Stimulated activated CD4-positive, alpha-beta T cell treated with anti-CD3 and anti-CD28 coated beads, Interleukin-15, amount 100 ng/mL, for 48 hours (primary cell): ENCODE measurements around the gene RAB30.

ENCODE experiments used
- DNase-seq, 2 donors: peaks; one replicate each; pipeline ENCODE4 v3.0.0-alpha.2; 2020; ENCODE audit warnings: low read depth in 2 of 2

The RAB30 gene, protein sequence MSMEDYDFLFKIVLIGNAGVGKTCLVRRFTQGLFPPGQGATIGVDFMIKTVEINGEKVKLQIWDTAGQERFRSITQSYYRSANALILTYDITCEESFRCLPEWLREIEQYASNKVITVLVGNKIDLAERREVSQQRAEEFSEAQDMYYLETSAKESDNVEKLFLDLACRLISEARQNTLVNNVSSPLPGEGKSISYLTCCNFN

DNA sequence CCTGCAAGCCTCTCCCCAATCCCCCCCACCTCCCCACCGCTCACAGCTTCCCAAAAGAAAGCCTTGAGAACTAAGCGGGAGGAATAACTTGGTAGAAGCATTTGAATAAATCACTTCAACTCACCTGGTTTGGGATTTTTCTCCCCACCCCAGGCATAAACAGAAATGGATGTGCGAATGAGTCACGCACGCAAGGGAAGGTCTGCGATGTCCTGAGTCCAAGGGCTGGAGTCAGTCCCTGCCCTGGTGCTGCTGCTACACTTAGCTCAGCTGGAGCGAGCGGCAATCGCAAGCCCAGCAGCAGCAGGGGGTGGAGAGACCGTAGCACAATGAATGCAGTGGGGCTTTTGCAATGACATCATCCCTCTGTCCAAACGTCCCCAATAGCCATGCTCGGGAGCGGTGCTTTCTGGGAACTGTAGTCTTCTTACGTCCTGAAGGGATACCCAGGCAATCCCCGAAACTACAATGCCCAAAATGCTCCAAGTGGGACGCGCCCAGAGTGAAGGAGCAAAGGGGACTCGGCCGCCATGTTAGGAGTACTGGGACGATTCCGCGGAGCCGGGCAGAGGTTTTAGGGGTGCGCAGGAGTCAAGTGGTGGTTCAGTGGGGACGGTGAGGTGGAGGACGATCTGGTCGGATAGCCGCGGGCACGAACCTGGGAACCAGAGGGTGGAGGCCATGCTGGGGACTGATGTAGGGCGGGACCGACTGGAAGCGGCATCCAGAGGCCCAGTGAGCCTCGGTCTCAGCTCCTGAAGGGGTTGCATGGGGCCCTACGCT, at the start of gene RAB30:
TSS of gene RAB30 (minus strand) at position 331 of the 783 bp plus-strand sequence. CDS start 74,581 bp downstream, outside the sequence.
- DNase-seq = peak; percentile 90 to 92

DNA sequence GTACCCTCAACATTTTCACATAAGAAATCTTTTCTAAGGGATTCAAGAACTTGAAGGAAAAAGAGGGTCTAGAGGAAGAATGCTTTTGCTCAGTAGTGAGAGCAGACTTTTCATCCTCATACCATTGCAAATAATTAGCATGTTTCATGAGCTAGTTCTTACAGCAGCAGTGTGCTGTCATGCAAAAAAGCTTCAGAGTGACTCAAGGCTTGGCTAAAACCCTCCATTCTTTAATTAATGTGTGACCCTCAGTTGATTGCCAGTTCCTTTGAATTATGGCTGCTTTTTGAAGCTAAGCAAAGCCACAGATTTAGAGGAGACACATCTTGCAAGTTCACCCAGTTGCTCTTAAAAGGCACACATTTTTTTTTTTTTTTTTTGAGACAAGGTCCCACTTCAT, 48.6 kb upstream of the RAB30 start:
- DNase-seq = no peak

DNA sequence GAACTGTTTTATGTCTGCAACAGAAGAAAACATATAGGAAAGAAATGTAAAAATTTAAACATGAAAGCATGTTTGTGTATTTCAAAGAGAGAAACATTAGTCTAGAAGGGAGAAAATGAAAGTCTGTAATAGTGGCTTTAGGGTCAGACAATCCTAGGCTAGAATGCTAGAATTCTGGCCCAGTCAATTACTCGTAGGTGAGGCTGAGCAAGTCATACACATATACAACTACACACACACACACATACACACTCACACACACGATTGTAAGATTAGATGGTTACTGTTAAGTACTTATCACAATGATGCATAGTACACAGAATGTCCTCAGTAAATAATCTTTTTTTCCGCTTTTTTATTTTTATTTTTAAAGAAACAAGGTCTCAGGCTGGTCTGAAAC, 47.5 kb upstream of the RAB30 start:
- DNase-seq = no peak

DNA sequence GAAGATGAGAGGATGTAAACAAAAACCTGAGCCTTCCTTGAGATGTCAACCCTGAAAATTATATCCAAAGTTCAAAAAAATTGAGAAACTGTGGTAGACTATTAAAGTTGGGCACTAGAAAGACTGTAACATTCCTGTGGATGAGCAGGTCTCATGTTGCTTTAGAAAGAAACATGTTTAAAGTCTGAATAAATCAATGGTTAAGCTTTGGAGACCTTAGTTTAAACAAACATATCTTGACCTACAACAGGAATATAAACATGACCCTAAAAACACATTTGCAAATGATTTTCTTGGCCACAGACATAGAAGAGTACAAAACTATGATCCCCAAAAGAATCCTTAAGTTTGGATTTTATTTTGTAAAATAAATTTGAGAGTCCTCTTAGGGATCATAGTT, 47.1 kb upstream of the RAB30 start:
- DNase-seq = no peak

DNA sequence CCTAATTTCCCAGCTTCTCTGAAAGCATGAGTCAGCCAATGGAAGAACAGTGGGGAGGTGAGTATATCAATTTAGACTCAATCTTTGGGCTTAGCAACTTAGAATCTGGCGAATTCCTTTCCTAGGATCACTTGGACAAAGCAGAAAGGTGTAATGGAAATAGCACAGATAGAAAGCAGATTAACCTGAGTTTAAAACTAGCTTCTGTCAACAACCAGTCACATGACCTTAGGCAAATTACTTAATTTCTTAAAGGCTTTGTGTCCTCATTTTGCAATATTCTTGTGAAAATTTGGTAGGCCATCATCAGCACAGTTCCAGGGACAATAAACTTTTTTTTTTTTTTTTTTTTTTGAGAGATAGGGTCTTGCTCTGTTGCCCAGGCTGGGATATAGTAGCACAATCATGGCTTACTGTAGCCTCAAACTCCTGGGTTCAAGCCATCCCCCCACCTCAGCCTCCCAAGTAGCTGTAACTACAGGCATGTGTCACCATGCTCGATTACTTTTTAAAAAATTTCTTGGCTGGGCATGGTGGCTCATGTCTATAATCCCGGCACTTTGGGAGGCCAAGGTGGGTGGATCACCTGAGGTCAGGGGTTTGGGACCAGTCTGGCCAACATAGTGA, 44.4 kb upstream of the RAB30 start:
- no peak for DNase-seq

DNA sequence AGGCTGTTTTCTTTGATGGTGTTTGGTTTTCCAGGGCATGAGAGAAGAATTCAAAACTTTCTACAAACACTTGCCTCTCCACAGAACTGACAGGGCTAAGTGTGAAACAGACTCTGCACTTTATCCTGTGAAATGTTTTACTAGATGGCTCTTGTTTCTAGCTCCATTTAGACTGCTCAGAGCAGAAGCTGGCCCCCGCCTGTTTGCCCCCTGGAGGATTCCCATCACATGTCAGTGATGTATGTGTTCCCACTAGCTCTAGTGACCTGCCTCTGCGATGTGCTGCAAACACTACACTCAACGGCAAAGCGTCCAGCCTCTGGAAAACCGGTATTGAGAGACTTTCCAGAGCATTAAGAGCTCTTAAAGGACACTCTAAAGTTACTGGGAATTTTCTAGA, 43.9 kb upstream of the RAB30 start:
- DNase-seq = no peak

DNA sequence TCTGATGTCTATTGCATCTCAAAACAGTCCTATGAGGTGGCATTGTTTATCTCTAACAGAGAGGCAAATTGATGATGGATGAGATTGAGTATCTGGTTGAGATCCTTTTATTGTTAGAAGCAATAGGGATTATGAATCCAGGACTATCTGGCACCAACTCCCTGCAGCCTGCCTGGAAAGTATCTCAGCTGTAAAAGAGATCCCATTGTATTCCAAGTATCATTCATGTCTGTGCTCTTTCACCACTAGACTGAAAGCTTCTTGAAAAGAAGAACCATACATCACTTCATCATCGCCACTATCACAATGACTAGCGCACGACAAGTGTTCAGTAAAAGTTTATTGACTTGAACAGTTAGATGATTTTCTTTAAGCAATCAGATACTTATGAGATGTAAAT, 43.3 kb upstream of the RAB30 start:
- no peak for DNase-seq

DNA sequence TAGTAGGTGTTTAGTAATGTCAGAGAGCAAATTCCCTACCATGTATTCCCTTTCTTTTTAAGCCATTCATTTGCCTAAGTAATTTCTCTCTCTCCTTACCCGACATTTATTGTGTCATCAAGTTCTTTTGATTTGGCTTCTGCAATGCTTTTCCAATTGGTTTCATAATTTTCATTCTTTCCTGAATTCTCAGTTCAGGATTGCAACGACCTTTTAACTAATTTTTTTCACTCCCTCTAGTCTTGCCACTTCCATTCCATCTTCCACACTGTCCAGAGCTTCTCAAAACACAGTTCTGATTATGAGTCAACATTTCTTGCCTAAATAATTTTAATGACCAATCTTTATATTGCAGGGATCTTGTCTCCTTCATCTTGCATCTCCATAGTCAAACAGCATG, 41.2 kb upstream of the RAB30 start:
- DNase-seq = no peak

DNA sequence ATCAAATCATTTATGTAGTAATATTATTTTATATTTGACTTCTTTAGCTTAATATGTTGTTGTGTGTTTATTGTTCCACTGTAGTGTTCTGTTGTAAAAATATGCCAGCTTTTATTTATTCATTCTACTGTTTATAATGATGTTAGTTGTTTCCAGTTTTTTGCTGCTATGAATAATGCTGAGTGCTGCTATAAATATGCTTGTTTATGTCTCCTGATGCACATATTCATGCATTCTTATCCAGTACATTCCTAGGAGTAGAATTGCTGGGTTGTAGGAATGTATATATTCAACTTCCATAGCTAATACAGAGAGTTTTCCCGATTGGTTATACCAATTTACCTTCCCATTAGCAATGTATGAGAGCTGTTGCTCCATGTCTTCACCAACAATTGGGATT, 33.5 kb upstream of the RAB30 start:
- DNase-seq = no peak

DNA sequence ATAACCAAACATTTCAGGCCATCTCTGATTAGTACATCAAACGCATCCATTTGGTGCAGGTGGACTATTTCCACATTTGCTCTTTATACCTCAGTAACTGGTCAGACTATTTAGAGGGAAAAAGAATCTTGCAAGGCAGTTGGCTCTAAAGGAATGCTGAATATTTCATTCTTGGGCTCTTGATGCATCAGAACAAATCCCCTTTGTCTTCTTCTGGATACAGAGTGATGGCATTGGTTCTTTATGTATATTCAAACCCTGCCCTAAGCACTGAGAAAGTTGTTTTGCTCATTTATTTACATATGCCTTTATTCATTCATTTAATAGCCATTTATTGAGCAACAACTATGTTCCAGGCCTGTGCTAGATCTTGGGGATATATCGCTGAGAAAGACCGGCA, 31.1 kb upstream of the RAB30 start:
- DNase-seq = no peak

DNA sequence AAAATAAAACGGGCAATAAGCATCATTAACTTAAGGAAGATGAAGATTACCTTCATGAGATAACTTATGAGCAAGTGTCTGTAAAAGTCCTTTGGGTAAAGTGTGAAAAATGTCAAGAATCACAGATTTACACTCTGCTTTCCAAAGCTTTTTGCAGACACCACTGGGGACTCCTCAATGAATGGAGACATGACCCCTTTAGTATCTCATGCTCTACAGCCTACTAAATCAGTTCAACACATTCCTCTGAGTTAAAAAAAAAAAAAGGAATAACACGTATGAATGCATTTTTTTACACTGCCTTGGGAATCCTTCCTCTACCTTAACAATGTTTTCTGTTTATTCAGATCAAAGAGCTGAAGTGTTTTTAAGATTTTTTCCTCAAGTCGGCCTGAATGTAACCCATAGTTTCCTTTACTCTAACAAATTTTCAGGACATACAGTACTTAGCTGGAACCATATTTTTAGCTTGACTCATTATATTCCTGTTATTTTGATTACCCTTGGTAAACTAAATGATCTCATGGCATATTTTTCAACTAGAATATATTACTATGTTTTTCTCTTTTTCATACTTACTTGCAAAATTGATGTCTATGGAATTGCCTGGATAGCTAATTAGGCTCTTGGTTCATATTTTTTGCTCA, 25.9 kb upstream of the RAB30 start:
- DNase-seq = no peak

DNA sequence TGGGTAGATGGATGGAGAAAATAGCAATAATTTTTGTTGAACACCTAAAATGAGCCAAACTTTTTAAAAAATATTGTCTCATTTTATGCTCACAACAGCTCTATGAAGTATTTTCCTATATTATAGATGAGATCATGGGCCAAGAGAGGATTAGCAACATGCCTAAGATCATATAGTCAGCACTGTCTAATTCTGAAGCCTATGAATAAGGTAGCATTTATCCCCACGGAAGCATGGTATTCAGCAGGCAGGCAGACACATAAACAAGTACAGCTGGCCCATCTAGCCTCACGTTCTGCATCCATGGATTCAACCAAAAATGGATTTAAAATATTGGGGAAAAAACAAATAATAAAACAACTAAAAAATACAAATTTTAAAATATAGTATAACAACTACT, 21.9 kb upstream of the RAB30 start:
- no peak for DNase-seq

DNA sequence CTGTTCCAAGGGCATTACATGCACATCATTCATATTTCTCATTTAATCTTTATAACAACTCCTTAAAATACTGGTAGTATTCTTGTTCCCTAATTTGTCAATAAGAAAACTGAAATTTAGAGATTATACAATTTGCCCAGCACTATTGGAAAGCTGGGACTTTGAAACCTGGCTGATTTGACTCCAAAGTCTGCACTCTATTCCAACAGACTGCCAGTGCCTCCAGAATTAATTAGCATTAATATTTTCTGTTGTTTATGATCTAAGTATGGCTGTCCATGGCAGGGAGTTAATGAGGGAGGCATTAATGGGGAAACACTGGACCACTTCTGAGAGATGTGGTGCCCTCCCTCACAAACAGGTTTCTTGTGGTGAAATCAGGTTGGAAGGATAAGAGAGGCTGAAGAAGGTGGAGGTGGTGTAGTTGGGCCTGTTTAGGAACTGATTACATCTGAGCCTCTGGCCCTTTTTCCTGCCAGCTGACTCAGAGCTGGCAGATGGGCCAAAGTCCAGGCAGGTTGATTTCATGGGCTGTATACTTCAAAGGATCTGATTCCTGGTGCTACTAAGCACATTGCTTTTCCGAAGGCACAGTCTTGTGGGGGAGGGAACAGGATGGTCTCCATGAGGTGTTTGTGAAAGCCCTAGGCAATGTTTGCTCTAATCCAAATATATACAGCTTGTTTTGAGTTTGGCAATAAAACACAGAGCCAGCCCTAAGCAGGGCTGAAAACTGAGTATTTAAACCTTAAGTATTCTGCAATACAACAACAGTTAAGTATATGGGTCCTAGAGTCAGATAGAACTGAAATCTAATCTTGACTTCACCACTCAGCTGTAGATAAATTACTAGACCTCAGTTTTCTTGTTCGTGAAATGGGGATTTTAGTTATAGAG, 21.0 kb upstream of the RAB30 start:
- no peak for DNase-seq

DNA sequence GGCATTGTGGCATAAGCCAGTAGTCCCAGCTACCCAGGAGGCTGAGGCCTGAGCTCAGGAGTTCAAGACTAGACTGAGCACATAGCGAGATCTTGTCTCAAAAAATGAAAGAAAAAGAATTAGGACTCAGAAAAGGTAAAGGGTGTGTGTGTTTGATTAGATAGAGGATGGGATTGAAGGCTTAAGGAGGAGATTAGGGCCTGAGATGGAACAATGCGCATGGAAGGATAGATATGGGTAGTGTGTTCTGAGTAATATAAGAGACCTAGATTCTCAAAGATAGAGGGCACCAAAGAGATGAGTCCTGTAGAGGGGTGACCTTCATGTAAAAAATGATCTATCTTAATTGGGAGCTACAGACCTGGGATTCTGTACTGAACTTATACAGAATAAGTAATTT, 17.3 kb upstream of the RAB30 start:
- no peak for DNase-seq

DNA sequence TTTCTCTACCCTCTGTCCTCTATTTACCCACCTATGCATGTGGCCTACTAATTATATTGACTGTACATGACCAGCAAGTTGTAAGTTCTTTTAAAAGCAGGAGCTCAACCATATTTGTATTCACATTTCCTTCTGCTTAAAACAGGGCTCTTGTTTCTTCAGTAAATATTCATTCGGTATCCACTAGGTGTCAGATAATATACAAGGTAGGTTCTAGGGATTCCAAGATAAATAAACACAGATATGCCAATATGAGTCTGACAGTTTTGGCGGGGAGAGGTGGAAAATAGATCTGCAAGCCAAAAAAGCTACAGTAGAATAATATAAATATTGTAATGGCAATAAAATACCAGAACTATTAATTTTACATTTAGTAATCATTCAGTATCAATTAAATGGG, 15.3 kb upstream of the RAB30 start:
- DNase-seq = no peak

DNA sequence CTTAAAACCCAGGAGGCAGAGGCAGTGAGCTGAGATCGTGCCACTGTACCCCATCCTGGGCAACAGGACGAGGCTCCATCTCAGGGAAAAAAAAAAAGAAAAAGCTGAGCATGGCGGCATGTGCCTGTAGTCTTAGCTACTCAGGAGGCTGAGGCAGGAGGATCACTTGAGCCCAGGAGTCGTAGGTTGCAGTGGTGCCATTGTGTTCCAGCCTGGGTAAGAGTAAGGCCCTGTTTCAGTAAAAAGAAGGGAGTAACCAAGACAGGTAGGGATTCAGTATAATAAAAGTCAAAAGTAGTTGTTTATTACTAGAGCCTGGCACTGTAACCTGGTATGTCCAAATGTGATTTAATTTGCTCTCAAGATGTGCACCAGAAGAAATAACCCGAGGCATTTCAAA, 8.1 kb upstream of the RAB30 start:
- DNase-seq = no peak

DNA sequence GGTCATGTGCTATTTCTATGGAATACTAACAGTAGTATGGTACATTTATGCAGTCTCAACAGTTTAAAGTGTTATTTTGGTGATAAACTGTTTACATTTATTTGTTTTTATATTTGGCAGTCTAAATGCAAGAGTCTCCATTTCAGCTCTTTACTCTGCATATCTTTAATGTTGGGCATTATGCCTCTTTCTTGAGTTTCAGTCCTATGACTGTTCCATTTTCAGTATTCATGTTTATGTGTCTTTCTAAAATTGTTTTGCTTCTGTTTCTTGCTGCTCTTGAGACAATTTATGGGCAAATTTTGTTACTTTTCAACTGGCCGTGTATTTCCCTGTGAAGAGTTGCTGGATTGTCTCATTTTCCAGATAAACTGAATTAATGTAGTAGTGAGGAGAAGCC, 6.6 kb upstream of the RAB30 start:
- no peak for DNase-seq

DNA sequence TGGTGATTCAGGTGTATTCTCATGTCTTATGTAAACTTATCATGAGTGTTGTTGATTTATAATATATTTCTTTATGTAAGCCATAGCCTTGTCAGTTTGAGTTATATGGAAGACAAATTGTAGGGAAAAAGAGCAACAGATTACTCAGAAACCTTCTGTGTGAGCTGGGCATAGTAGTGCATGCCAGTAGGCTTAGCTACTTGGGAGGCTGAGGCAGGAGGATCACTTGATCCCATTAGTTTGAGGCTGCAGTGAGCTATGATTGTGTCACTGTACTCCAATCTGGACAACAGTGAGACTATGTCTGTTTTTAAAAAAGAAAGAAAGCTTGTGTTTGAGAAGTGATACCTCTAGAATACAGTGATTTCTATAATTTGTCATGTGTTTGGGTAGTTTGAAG, 2.2 kb upstream of the RAB30 start:
- no peak for DNase-seq

DNA sequence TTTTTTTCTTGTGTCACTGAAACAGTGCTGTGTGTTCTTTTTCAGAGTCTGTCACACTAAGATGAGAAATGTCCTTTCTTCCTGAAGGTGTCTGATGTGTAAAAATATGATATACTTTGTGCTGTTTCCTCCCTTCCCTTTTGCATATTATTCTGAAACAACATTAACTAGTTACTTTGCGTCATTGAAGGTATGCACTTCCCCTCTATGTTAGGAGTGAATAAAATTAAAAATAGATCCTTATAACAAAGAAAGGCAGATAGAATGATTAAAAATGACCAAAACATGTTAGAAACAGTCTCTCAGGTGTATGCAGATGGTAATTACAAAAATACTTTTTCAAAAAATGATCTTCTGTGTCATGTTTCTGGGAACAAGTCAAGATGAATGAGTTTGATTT, 1.6 kb upstream of the RAB30 start:
- no peak for DNase-seq

DNA sequence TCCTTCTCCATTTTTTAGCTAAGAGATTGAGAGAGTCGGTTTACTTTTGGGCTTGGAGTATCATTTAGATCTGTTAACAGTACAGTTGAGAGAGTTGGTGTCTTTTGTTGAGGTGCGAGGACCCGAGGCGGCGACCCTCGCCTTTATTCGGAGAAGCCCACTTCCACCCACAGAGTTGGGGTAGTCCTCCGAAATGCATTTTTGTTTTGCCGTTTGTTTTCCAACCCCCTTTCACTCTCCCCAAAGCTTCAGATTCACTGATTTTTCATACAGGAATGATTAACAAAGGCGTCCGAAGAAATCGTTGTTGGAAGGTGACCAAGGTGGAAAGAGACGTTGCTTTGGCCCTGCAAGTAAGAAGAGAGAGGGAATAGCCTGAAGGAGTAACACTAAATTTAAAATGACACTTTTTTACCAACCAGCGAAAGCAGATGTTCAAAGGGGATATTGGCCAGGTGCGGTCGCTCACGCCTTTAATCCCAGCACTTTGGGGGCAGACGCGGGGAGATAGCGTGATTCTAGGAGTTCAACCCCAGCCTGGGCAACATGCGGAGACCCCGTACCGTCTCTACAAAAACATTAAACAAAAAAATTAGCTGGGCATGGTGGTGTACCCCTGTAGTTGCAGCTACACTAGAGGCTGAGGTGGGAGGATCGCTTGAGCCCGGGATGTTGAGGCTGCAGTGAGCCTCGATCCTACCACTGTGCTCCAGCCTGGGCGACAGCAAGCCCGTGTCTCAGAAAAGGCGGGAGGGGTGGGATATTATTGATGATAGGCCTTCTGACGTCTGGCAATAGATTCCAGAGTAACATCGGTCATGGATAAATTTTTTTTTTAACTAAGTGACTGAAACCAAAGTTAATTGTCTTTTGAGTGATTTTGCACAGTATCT, 899 bp upstream of the RAB30 start:
- DNase-seq = no peak
